ENCODE data around the gene LRIF1.

- TF ChIP-seq TAF1 (IDR thresholded peaks at IDR 0.05; ENCODE audit: borderline replicate concordance, insufficient read depth, low read length) (no peak), POLR2AphosphoS5 (IDR thresholded peaks at IDR 0.05; ENCODE audit: low read depth, low read length) (no peak)
Measured at GRCh38 chr1:110928904-110929303, 34.8 kb downstream of the LRIF1 start.

Measured in PFSK-1 (cell line).